ENCODE results near the gene PCDHGA11.
"Not testable (repeated sequence)": the region's sequence is repeated elsewhere in the genome, so short reads cannot be mapped to it uniquely, and the experiment has no call there.

The PCDHGA11 gene

DNA sequence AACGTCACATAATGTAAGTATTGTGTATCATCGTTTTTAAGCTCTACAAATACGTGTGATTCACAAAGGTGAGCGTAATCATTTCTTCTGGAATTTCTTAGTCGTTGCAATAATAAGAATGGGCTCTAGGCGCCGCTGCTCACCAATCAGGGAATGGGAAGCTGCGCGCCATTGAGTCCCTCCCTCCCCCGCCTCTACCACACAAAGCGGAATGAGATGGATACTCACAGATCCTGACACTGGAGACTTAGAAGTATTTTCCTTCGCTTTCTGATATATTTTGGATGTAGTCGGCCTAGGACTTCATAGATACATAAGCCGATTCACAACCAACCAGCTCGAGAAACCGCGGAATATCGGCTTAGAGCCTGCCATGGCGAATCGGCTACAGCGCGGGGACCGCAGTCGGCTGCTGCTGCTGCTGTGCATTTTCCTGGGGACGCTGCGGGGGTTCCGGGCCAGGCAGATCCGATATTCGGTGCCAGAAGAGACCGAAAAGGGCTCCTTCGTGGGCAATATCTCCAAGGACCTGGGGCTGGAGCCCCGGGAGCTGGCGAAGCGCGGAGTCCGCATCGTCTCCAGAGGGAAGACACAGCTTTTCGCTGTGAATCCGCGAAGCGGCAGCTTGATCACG lies at the start of gene PCDHGA11:
PCDHGA11 (plus strand) TSS at position 197 of the 634 bp plus-strand sequence; CDS start at position 374, 177 bp downstream.
- peak within 1 kb of the TSS; percentile 78 for H3K4me3 Mint-ChIP-seq
- intact Hi-C loops (cut with micrococcal nuclease) = loop anchor here (2.0 kb wide), 1 partner anchor 104 kb away; no protein-coding TSS in a partner anchor
- H3K27me3 Mint-ChIP-seq = peaks cover 80% of the 10 kb centered on the region
- H3K27ac Mint-ChIP-seq = no peak within 1 kb of the TSS
- peaks cover 4% of the 10 kb centered on the region for H3K36me3 Mint-ChIP-seq (ENCODE audit: low read depth)
- H3K9me3 Mint-ChIP-seq = peaks cover 14% of the 10 kb centered on the region
- H3K4me1 Mint-ChIP-seq (ENCODE audit: low read depth) = peaks cover 23% of the 10 kb centered on the region

DNA sequence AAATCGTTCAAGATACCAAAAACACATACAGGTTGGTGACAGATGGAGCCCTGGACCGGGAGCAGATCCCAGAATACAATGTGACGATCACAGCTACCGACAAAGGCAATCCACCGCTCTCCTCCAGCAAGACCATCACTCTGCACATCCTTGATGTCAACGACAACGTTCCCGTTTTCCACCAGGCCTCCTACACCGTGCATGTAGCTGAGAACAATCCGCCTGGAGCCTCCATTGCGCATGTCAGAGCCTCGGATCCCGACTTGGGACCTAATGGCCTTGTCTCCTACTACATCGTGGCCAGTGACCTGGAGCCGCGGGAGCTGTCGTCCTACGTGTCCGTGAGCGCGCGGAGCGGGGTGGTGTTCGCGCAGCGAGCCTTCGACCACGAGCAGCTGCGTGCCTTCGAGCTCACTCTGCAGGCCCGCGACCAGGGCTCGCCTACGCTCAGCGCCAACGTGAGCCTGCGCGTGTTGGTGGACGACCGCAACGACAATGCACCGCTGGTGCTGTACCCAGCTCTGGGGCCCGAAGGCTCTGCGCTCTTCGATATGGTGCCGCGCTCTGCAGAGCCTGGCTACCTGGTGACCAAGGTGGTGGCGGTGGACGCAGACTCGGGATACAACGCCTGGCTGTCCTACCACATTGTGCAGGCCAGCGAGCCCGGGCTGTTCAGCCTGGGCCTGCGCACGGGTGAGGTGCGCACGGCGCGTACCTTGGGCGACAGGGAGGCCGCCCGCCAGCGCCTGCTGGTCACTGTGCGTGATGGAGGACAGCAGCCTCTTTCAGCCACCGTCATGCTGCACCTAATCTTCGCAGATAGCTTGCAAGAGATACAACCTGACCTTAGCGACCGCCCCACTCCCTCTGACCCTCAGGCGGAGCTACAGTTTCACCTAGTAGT lies 49.0 kb upstream of the PCDHGA11 start:
- Mint-ChIP-seq H3K36me3 (ENCODE audit: low read depth) (peaks cover 5% of the 10 kb centered on the region), H3K9me3 (peaks cover 66% of the 10 kb centered on the region), H3K27ac (no peak overlapping the region), H3K27me3 (peaks cover 71% of the 10 kb centered on the region), H3K4me3 (no peak overlapping the region), H3K4me1 (ENCODE audit: low read depth) (peaks cover 10% of the 10 kb centered on the region)
- intact Hi-C loops (cut with micrococcal nuclease) = no loop called here

DNA sequence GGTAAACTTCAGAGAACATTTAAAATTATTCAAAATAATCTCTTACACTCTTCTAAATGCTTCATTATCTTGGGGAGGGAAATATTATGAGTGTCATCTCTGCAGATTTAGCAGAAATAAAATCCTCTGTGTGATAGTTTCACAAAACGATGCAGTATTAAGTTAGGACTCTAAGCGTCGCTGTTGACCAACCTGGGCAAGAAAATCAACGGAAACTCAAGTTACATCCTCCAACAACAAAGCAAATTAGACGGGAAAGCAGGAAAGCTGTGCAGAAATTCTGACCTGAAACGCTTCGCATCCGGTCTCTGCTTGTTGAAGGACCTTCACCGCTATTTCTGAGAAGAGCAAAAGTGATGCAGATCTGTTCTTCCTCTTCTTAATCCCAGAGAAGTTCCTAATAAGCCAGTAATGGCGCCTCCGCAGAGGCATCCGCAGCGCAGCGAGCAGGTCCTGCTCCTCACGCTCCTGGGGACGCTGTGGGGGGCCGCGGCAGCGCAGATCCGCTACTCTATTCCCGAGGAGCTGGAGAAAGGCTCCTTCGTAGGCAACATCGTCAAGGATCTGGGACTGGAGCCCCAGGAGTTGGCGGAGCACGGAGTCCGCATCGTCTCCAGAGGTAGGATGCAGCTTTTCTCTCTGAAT lies 47.1 kb upstream of the PCDHGA11 start, which contains the start of gene PCDHGA6:
PCDHGA6 (plus strand) TSS at position 219 of the 645 bp plus-strand sequence; CDS start at position 412, 193 bp downstream.
- intact Hi-C loops (cut with micrococcal nuclease) = no loop called here
- Mint-ChIP-seq H3K4me1 (ENCODE audit: low read depth) (peaks cover 10% of the 10 kb centered on the region), H3K27me3 (peaks cover 70% of the 10 kb centered on the region), H3K27ac (no peak within 1 kb of the TSS), H3K9me3 (peaks cover 73% of the 10 kb centered on the region), H3K36me3 (ENCODE audit: low read depth) (peaks cover 5% of the 10 kb centered on the region), H3K4me3 (no peak within 1 kb of the TSS)

DNA sequence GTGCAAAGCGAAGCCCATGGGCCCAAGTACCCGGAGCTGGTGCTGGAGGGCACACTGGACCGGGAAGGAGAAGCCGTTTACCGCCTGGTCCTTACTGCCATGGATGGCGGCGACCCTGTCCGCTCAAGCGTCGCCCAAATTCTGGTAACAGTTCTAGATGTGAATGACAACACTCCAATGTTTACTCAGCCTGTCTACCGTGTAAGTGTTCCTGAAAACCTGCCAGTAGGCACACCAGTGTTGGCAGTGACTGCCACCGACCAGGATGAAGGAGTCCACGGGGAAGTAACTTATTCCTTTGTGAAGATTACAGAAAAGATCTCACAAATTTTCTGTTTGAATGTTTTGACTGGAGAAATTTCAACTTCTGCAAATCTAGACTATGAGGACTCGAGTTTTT lies 46.2 kb upstream of the PCDHGA11 start:
- H3K27me3 Mint-ChIP-seq = peaks cover 66% of the 10 kb centered on the region
- H3K27ac Mint-ChIP-seq = no peak overlapping the region
- peaks cover 5% of the 10 kb centered on the region for H3K36me3 Mint-ChIP-seq (ENCODE audit: low read depth)
- no peak overlapping the region for H3K4me3 Mint-ChIP-seq
- peaks cover 10% of the 10 kb centered on the region for H3K4me1 Mint-ChIP-seq (ENCODE audit: low read depth)
- intact Hi-C loops (cut with micrococcal nuclease) = no loop called here
- peaks cover 73% of the 10 kb centered on the region for H3K9me3 Mint-ChIP-seq

DNA sequence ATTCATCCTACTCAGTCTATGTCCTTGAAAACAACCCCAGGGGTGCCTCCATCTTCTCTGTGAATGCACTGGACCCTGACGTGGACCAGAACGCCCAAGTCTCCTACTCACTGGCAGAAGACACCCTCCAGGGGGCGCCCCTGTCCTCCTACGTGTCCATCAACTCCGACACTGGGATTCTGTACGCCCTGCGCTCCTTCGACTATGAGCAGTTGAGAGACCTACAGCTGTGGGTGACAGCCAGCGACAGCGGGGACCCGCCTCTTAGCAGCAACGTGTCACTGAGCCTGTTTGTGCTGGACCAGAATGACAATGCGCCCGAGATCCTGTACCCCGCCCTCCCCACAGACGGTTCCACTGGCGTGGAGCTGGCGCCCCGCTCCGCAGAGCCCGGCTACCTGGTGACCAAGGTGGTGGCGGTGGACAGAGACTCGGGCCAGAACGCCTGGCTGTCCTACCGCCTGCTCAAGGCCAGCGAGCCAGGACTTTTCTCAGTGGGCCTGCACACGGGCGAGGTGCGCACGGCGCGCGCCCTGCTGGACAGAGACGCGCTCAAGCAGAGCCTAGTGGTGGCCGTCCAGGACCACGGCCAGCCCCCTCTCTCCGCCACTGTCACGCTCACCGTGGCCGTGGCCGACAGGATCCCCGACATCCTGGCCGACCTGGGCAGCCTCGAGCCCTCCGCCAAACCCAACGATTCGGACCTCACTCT lies 45.3 kb upstream of the PCDHGA11 start:
- intact Hi-C loops (cut with micrococcal nuclease); H3K4me3 Mint-ChIP-seq; H3K27ac Mint-ChIP-seq; H3K36me3 Mint-ChIP-seq (ENCODE audit: low read depth); H3K4me1 Mint-ChIP-seq (ENCODE audit: low read depth): not testable (repeated sequence)
- Mint-ChIP-seq H3K9me3 (peaks cover 66% of the 10 kb centered on the region), H3K27me3 (peaks cover 63% of the 10 kb centered on the region)

DNA sequence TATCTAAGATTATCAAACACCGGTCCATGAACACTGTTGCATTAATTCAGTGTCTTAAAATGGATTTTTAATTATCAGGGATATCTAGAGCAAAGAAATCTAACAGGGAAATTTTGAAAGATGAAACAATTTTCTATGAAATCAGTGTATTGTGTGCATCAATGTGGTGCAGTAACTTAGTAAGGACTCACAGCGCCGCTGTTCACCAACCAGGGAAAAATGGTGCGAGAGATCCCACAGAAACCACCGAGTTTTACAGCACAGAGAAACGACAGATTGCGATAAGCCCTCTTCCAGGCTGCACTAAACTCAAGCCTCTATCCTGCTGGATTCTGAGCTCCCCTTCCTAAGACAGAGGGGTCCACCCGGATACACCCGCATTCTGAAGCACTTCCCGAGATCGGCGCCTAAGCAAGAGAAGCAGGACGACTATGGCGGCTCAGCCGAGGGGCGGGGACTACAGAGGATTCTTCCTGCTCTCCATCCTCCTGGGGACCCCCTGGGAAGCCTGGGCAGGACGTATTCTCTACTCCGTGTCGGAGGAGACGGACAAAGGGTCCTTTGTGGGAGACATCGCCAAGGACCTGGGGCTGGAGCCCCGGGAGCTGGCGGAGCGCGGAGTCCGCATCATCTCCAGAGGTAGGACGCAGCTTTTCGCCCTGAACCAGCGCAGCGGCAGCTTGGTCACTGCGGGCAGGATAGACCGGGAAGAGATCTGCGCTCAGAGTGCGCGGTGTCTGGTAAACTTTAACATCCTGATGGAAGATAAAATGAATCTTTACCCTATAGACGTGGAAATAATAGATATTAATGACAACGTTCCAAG lies 38.2 kb upstream of the PCDHGA11 start, which contains the start of gene PCDHGA7:
PCDHGA7 (plus strand) TSS at position 274 of the 826 bp plus-strand sequence; CDS start at position 432, 158 bp downstream.
- Mint-ChIP-seq H3K4me3 (peak within 1 kb of the TSS; percentile 71), H3K4me1 (ENCODE audit: low read depth) (no peaks in the 10 kb centered on the region), H3K27ac (no peak within 1 kb of the TSS), H3K27me3 (peaks cover 62% of the 10 kb centered on the region), H3K36me3 (ENCODE audit: low read depth) (no peaks in the 10 kb centered on the region), H3K9me3 (peaks cover 22% of the 10 kb centered on the region)
- intact Hi-C loops (cut with micrococcal nuclease) = no loop called here

DNA sequence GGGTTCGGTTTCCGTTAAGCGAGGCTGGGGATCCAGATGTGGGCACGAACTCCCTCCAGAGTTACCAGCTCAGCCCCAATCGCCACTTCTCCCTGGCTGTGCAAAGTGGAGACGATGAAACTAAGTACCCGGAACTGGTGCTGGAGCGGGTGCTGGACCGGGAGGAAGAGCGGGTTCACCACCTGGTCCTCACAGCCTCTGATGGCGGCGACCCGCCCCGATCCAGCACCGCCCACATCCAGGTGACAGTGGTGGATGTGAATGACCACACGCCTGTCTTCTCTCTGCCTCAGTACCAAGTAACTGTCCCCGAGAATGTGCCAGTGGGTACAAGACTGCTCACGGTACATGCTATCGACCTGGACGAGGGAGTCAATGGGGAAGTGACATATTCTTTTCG lies 37.5 kb upstream of the PCDHGA11 start:
- intact Hi-C loops (cut with micrococcal nuclease) = no loop called here
- no peak overlapping the region for H3K27ac Mint-ChIP-seq
- H3K36me3 Mint-ChIP-seq (ENCODE audit: low read depth) = no peaks in the 10 kb centered on the region
- no peak overlapping the region for H3K4me3 Mint-ChIP-seq
- H3K4me1 Mint-ChIP-seq (ENCODE audit: low read depth) = no peaks in the 10 kb centered on the region
- peaks cover 64% of the 10 kb centered on the region for H3K27me3 Mint-ChIP-seq
- H3K9me3 Mint-ChIP-seq = peaks cover 25% of the 10 kb centered on the region

DNA sequence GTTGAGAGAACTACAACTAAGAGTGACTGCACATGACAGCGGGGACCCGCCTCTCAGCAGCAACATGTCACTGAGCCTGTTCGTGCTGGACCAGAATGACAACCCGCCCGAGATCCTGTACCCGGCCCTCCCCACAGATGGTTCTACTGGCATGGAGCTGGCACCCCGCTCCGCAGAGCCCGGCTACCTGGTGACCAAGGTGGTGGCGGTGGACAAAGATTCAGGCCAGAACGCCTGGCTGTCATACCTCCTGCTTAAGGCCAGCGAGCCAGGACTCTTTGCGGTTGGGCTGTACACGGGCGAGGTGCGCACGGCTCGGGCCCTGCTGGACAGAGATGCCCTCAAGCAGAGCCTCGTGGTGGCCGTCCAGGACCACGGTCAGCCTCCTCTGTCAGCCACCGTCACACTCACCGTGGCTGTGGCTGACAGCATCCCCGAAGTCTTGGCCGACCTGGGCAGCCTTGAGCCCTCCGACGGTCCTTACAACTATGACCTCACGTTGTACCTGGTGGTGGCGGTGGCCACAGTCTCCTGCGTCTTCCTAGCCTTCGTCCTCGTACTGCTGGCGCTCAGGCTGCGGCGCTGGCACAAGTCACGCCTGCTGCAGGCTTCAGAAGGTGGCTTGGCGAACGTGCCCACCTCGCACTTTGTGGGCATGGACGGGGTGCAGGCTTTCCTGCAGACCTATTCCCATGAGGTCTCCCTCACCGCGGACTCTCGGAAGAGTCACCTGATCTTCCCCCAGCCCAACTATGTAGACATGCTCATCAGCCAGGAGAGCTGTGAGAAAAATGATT lies 36.2 kb upstream of the PCDHGA11 start:
- Mint-ChIP-seq H3K4me3 (no peak overlapping the region), H3K9me3 (peaks cover 38% of the 10 kb centered on the region), H3K36me3 (ENCODE audit: low read depth) (peaks cover 1% of the 10 kb centered on the region), H3K27ac (no peak overlapping the region), H3K4me1 (ENCODE audit: low read depth) (no peaks in the 10 kb centered on the region), H3K27me3 (peaks cover 77% of the 10 kb centered on the region)
- intact Hi-C loops (cut with micrococcal nuclease) = no loop called here

DNA sequence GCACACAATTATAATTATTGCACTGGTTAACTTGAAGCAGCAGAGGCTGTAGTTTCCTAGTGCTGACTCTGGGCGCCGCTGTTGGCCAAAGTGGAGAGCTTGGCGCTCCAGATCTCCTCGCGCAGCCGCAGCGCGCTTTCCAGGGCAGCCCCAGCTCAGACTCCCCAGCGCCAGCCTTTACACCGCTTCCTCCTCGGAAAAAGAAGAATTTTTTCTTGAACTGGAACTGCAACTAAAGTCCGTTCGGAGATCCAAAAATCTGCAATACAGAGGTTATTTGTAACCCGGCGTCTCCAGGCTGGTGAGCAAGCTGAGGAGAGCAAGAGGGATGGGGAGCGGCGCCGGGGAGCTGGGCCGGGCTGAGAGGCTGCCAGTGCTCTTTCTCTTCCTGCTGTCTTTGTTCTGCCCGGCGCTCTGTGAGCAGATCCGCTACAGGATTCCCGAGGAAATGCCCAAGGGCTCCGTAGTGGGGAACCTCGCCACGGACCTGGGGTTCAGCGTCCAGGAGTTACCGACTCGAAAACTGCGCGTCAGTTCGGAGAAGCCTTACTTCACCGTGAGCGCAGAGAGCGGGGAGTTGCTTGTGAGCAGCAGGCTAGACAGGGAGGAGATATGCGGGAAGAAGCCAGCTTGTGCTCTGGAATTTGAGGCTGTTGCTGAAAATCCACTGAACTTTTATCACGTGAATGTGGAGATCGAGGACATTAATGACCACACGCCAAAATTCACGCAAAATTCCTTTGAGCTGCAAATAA lies 33.1 kb upstream of the PCDHGA11 start, which contains the start of gene PCDHGB4:
PCDHGB4 (plus strand) TSS at position 142 of the 755 bp plus-strand sequence; CDS start at position 329, 187 bp downstream.
- H3K27ac Mint-ChIP-seq; intact Hi-C loops (cut with micrococcal nuclease); H3K4me1 Mint-ChIP-seq (ENCODE audit: low read depth); H3K36me3 Mint-ChIP-seq (ENCODE audit: low read depth): not testable (repeated sequence)
- Mint-ChIP-seq H3K9me3 (peaks cover 53% of the 10 kb centered on the region), H3K27me3 (peaks cover 74% of the 10 kb centered on the region), H3K4me3 (peak within 1 kb of the TSS; percentile 63)

DNA sequence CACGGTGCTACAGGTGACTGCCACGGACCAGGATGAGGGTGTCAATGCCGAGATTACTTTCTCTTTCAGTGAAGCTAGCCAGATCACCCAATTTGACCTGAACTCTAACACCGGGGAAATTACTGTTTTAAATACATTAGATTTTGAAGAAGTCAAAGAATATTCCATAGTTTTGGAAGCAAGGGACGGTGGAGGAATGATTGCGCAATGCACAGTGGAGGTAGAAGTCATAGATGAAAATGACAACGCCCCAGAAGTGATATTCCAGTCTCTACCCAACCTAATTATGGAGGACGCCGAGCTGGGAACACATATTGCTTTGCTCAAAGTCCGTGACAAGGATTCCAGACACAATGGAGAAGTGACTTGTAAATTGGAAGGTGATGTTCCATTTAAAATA lies 32.2 kb upstream of the PCDHGA11 start:
- Mint-ChIP-seq H3K4me3 (no peak overlapping the region), H3K36me3 (ENCODE audit: low read depth) (peaks cover 7% of the 10 kb centered on the region), H3K27ac (no peak overlapping the region), H3K9me3 (peaks cover 53% of the 10 kb centered on the region), H3K4me1 (ENCODE audit: low read depth) (no peaks in the 10 kb centered on the region), H3K27me3 (peaks cover 73% of the 10 kb centered on the region)
- intact Hi-C loops (cut with micrococcal nuclease) = no loop called here

DNA sequence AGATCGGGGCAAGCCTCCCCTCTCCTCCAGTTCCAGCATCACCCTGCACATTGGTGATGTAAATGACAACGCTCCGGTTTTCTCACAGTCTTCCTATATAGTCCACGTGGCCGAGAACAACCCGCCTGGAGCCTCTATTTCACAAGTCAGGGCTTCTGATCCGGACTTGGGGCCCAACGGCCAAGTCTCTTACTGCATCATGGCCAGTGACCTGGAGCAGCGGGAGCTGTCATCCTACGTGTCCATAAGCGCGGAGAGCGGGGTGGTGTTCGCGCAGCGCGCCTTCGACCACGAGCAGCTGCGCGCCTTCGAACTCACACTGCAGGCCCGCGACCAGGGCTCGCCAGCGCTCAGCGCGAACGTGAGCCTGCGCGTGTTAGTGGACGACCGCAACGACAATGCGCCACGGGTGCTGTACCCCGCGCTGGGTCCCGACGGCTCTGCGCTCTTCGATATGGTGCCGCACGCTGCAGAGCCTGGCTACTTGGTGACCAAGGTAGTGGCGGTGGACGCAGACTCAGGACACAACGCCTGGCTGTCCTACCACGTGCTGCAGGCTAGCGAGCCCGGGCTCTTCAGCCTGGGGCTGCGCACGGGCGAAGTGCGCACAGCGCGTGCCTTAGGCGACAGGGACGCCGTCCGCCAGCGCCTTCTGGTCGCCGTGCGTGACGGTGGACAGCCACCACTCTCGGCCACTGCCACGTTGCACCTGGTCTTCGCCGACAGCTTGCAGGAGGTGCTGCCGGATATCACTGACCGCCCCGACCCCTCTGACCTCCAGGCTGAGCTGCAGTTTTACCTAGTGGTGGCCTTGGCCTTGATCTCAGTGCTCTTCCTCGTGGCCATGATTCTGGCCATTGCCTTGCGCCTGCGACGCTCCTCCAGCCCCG lies 31.5 kb upstream of the PCDHGA11 start:
- Mint-ChIP-seq H3K9me3 (peaks cover 57% of the 10 kb centered on the region), H3K27ac (no peak overlapping the region), H3K36me3 (ENCODE audit: low read depth) (peaks cover 7% of the 10 kb centered on the region), H3K4me1 (ENCODE audit: low read depth) (no peaks in the 10 kb centered on the region), H3K27me3 (peaks cover 73% of the 10 kb centered on the region), H3K4me3 (no peak overlapping the region)
- intact Hi-C loops (cut with micrococcal nuclease) = no loop called here
